ENCODE measurements around the gene BAHD1. TPM values are rescaled to one million over a fixed set of nuclear protein-coding genes. Genes with fewer than 3 reads are reported as not detected.
A peak's percentile ranks its signal among the peaks of the same experiment; 100 is the strongest.

BAHD1 gene
- total RNA-seq, 1 experiment from 2014 or later: 49.1 TPM

GRCh38 chr15:40471105-40471807, 30.5 kb downstream of the BAHD1 start:
- POLR2A ChIA-PET: interaction anchor here (1.8 to 2.4 kb wide), 2 partner anchors 20 to 32 kb away, joined by 8 to 9 read pairs; no protein-coding TSS in a partner anchor
- ATAC-seq: peak; percentile 25
- peak overlapping the region; percentile 83 for H3K4me3 Mint-ChIP-seq
- peaks cover 12% of the 10 kb centered on the region for H3K36me3 Mint-ChIP-seq
- peak overlapping the region; percentile 74 for H3K27ac Mint-ChIP-seq
- no peaks in the 10 kb centered on the region for H3K9me3 Mint-ChIP-seq
- peaks cover 28% of the 10 kb centered on the region for H3K4me1 Mint-ChIP-seq
- CTCF ChIA-PET: interaction anchor here (1.0 to 1.5 kb wide), 3 partner anchors 36 to 119 kb away, joined by 3 to 4 read pairs (median 4); partner anchors contain the start of gene IVD
- H3K27me3 Mint-ChIP-seq (ENCODE audit: low read depth): 0 out of 2 replicates have a peak, but pooled peaks cover 6% of the 10 kb centered on the region
- DNase-seq (ENCODE audit: low spot score): peak; percentile 42
- TF ChIP-seq PRDM15 (CRISPR knock-in tag; IDR thresholded peaks at IDR 0.05) (no peak), HMGXB4 (CRISPR knock-in tag; IDR thresholded peaks at IDR 0.05) (peak; percentile 69; the same call in 1 of the 2 replicates), ZSCAN18 (CRISPR knock-in tag; IDR thresholded peaks at IDR 0.05) (no peak), ZNF138 (CRISPR knock-in tag; conservative IDR thresholded peaks at IDR 0.05) (no peak), AFF4 (CRISPR knock-in tag; IDR thresholded peaks at IDR 0.05; ENCODE audit: borderline replicate concordance) (no peak), GABPB1 (CRISPR knock-in tag; IDR thresholded peaks at IDR 0.05) (0 out of 2 replicates have a peak, but pooled peaks have one; percentile 17), ARID4B (CRISPR knock-in tag; IDR thresholded peaks at IDR 0.05; ENCODE audit: borderline replicate concordance) (peak; percentile 64; the same call in 1 of the 2 replicates), ATF1 (CRISPR knock-in tag; IDR thresholded peaks at IDR 0.05) (no peak), ZBTB21 (CRISPR knock-in tag; IDR thresholded peaks at IDR 0.05; ENCODE audit: borderline replicate concordance) (no peak), FOXP1 (CRISPR knock-in tag; IDR thresholded peaks at IDR 0.05; ENCODE audit: borderline replicate concordance) (peak; percentile 66; the same call in 1 of the 2 replicates), ESRRA (CRISPR knock-in tag; IDR thresholded peaks at IDR 0.05; ENCODE audit: borderline replicate concordance) (peak; percentile 21; the same call in 1 of the 2 replicates), FOXP4 (CRISPR knock-in tag; IDR thresholded peaks at IDR 0.05) (peak; percentile 59; the same call in 1 of the 2 replicates), NFYB (CRISPR knock-in tag; conservative IDR thresholded peaks at IDR 0.05; ENCODE audit: low read depth) (no peak), SMAD4 (CRISPR knock-in tag; IDR thresholded peaks at IDR 0.05) (no peak), TEAD1 (CRISPR knock-in tag; IDR thresholded peaks at IDR 0.05) (no peak), TCF7 (CRISPR knock-in tag; IDR thresholded peaks at IDR 0.05; ENCODE audit: low read depth) (peak; percentile 76; the same call in 1 of the 2 replicates), MYBL2 (CRISPR knock-in tag; IDR thresholded peaks at IDR 0.05) (peak; percentile 71; the same call in 1 of the 2 replicates)

Data from WTC11 (cell line).